ENCODE results near the gene FAM114A2. TPM values are rescaled to one million over a fixed set of nuclear protein-coding genes. Genes with fewer than 3 reads are reported as not detected.
"Not testable (repeated sequence)": the region's sequence is repeated elsewhere in the genome, so short reads cannot be mapped to it uniquely, and the experiment has no call there.

FAM114A2 gene
- 21.5 and 21.8 TPM in 2 replicates for total RNA-seq

- DNase-seq (ENCODE audit: low read depth in 2 of 2) = peak; percentile 76 to 93
Observed at GRCh38 chr5:154038707-154039457, at the start of gene FAM114A2, which contains the start of gene MFAP3. FAM114A2 (minus strand) TSS chr5:154038910; CDS start chr5:154034953, 3,957 bp downstream. MFAP3 (plus strand) TSS chr5:154038967; CDS start chr5:154049723, 10,756 bp downstream.

GRCh38 chr5:154087260-154087659 is 48.5 kb upstream of the FAM114A2 start:
- DNase-seq (ENCODE audit: low read depth in 2 of 2) = no peak

GRCh38 chr5:154086641-154087040 is 47.9 kb upstream of the FAM114A2 start:
- DNase-seq (ENCODE audit: low read depth in 2 of 2) = no peak

DNA sequence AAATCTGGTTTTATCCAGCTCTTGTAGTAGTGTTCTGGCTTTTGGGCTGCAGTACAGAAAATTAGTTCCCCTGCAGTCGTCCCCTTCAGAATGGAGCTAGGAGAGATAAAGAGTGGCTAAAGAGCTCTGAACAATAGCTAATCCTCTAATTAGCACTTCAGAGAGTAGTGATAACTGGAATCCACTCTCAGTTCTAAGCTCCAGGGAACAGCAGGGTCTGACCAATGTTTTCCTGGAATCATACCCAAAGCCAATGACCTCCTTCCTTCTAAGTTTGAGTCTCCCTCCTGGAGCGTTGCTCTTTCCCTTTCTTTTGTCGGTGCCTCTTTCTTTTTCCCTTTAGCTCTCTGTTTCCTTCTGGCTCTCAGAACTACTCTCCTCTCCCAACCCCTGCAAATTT is 47.4 kb upstream of the FAM114A2 start:
- no peak for DNase-seq (ENCODE audit: low read depth in 2 of 2)

- DNase-seq (ENCODE audit: low read depth in 2 of 2) = no peak
Observed at GRCh38 chr5:154084062-154084639, 45.4 kb upstream of the FAM114A2 start.

- no peak for DNase-seq (ENCODE audit: low read depth in 2 of 2)
Observed at GRCh38 chr5:154081246-154081645, 42.5 kb upstream of the FAM114A2 start.

- peak in 1 of 2 donors; percentile 43 for DNase-seq (ENCODE audit: low read depth in 2 of 2)
Observed at GRCh38 chr5:154078272-154078671, 39.6 kb upstream of the FAM114A2 start.

GRCh38 chr5:154077696-154078095 is 39.0 kb upstream of the FAM114A2 start:
- no peak for DNase-seq (ENCODE audit: low read depth in 2 of 2)

DNA sequence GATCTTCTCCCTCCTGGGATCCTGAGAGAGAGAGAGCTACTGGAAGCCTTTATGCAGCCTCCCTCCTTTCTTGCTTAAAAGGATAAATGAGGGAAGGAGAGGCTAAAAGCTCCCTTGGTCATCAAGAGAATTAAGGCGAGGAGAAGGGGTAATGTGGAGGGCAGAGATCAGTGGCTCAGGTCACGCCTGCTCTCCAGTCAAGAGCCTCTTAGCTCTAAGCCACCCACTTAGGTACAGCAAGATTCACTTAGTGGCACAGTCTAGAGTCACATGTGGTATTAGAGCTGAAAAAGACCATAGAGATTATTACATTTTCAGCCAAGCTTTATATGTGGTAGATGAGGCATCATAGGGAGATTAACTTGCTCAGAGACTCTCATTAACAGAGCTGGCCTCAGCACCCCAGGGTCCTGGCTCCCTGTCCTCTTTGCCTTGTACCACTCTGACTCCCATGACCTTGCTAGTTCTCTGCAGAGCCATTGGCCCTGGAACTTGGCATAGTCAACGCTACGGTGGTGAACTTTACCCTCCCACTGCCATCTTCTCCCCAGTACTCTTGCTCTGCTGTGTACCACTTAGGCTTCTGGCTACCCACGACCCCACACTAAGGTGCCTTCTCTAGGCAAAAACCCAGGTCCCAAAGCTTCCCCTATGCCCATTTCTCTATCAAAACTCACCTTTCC is 37.7 kb upstream of the FAM114A2 start:
- DNase-seq (ENCODE audit: low read depth in 2 of 2) = no peak

- peak; percentile 58 to 79 for DNase-seq (ENCODE audit: low read depth in 2 of 2)
Observed at GRCh38 chr5:154072414-154073171, 33.9 kb upstream of the FAM114A2 start.

DNA sequence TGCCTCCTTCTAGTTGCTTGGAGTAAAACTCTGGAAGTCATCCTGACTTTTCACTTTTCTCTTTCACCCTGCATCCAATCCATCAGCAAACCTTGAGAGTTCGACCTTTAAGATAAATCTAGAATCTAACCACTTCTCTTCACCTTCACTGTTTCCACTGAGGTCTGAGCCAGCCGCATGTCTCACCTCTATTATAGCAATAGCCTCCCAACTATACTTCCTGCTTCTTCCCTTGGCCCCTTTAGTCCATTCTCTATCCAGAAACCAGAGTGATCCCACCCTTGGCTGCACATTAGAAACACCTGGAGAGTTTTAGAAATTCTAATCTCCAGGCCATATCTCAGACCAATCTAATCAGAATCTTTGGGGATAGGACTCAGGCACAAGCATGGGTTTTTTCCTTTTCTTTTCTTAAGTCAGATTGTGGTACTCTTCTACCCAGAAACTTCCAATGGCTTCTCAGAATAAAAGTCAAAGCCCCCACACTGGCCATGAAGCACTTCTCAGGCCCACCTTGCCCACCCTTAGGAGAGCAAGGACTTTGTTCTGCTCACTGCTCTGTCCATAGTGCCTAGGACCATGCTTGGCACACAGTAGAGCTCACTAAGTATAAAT is 33.2 kb upstream of the FAM114A2 start:
- no peak for DNase-seq (ENCODE audit: low read depth in 2 of 2)

- not testable (repeated sequence) for DNase-seq (ENCODE audit: low read depth in 2 of 2)
Observed at GRCh38 chr5:154069854-154070253, 31.1 kb upstream of the FAM114A2 start.

DNA sequence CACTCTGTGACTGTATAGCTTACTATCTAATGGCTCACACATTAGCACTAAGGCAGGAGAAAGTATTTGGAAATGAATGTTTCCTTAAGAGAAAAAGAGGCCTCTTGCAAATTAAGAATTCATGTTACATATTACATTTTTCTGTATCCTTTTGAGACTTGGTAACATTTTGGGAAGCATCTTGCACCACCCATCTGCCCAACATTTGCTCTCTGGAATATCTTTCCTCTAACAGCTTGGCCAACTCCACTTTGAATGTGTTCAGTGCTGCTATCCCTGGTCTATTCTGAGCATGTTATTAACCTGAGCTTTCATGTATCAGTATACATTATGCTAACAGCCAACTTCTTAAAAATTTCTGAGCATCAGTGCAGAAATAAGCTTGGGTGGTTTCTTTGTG is 27.3 kb upstream of the FAM114A2 start:
- no peak for DNase-seq (ENCODE audit: low read depth in 2 of 2)

DNA sequence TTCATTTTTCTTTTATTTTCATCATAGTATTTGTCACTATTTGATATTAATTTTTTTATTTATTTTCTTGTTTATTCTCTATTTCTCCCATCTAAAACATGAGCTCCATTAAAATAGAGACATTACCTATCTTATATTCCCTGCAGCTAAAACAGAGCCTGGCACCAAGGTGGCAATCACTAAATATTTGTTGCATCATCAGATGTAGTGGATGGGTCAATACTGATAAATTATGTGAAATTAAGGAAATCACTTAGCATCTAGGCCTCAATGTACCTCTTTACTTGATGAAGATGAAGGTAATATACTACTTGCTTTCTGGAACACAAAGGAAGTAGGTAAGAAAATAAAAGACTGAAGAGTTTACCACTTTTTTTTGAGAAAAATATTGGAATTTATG is 24.7 kb upstream of the FAM114A2 start:
- DNase-seq (ENCODE audit: low read depth in 2 of 2) = no peak

DNA sequence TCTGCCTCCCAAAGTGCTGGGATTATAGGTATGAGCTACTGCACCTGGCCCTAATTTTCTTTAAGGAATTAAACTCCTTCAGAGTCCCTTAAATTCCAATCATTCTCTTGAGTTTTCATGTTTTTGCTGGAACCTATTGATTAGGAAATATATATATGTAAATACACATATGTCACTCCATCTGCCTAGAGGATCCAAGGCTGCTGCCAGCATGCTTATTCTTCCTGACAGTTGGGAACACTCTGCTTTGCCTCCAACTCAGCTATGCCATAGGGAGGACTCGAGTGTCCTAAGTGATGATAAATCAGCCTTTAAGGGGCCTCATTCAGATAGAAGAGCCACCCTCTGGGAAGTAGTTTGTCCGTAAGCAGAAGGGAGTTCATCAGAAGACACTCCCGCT is 21.9 kb upstream of the FAM114A2 start:
- DNase-seq (ENCODE audit: low read depth in 2 of 2) = no peak

GRCh38 chr5:154059583-154059982 is 20.9 kb upstream of the FAM114A2 start:
- DNase-seq (ENCODE audit: low read depth in 2 of 2) = no peak

DNA sequence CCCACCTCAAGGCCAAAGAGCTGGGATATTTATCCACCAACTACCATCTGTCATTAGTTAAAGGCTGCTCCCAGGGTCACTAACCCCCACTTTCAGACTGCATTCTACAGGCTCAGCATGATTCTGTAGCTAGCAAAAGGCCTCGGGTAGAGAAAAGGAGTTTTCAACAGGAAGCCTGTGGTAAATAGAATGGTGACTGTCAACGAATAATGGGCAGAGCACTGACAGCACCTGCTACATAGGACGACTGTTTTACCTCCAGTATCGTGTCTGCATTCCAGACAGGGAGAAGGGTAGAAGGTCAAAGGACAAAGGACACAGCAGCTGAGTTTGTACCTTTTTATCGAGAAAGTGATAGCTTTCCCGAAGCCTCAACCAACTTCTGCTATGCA is 20.3 kb upstream of the FAM114A2 start:
- DNase-seq (ENCODE audit: low read depth in 2 of 2) = no peak

GRCh38 chr5:154058055-154059038 is 19.6 kb upstream of the FAM114A2 start:
- DNase-seq (ENCODE audit: low read depth in 2 of 2) = peak in 1 of 2 donors; percentile 36

DNA sequence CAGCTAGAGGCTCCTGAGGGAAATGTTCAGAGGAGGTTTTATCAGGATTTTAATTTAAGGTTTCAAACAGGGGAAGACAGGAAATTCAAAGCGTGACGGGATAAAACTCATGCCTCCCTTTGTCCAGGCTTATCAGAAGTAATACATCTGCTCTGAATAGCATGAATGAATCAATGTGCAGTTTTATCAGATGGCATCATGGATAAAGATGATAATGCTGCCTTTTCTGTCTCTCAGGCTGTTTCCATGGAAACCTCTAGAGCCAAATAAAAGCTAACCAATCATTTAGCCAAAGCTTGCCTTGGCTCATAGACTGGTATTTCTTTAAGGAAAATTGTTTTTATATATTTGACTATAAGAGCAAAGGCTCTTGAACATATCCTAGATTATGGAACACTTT is 16.5 kb upstream of the FAM114A2 start:
- peak in 1 of 2 donors; percentile 32 for DNase-seq (ENCODE audit: low read depth in 2 of 2)

DNA sequence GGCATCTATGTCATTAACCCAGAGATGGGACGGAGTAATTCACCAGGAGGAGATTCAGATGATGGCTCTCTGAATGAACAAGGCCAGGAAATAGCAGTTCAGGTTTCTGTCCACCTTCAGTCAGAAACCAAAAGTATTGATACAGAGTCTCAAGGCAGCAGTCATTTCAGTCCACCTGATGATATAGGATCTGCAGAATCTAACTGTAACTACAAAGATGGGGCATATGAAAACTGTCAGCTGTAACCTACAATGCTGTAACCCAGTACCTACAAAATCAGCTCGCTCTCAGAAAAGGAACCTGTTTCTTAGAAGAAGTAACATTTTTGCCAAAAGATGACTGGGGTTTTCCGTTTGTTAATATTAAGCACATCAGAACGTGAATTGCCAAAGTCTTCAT is 14.8 kb upstream of the FAM114A2 start:
- no peak for DNase-seq (ENCODE audit: low read depth in 2 of 2)
